HUES48 (cell line): Measurements from ENCODE around the gene BANK1.

Experiments
- H3K27ac ChIP-seq: one replicate; pipeline ENCODE4 v1.7.0; 2013; ENCODE audit warnings: low read depth, low read length, inconsistent platforms
- H3K27me3 ChIP-seq: 2 replicates; pipeline ENCODE4 v1.6.1; 2013; ENCODE audit warnings: mild to moderate bottlenecking, low read length; ENCODE audit not compliant: control insufficient read depth, insufficient read depth
- H3K36me3 ChIP-seq: 2 replicates; pipeline ENCODE4 v1.6.1; 2013; ENCODE audit warnings: low read length; ENCODE audit not compliant: control insufficient read depth, insufficient read depth
- H3K4me1 ChIP-seq: 2 replicates; pipeline ENCODE4 v1.6.1; 2013; ENCODE audit warnings: mild to moderate bottlenecking, low read length; ENCODE audit not compliant: control insufficient read depth, insufficient read depth
- H3K4me3 ChIP-seq: 2 replicates; pipeline ENCODE4 v1.5.1; 2013; ENCODE audit warnings: mild to moderate bottlenecking, low read depth, low read length
- H3K9ac ChIP-seq: 2 replicates; pipeline ENCODE4 v1.6.1; 2013; ENCODE audit warnings: mild to moderate bottlenecking, low read depth, low read length, moderate library complexity
- H3K9me3 ChIP-seq: 2 replicates; pipeline ENCODE4 v1.6.1; 2013; ENCODE audit warnings: low read length; ENCODE audit not compliant: control insufficient read depth, insufficient read depth

The BANK1 gene

GRCh38 chr4:101784957-101785356 is 5.6 kb upstream of the BANK1 start:
- Histone ChIP-seq H3K36me3 (no peaks in the 10 kb centered on the region), H3K4me1 (peaks cover 24% of the 10 kb centered on the region), H3K27me3 (no peaks in the 10 kb centered on the region), H3K9me3 (no peaks in the 10 kb centered on the region), H3K4me3 (no peak overlapping the region), H3K9ac (no peak overlapping the region), H3K27ac (no peak overlapping the region)

GRCh38 chr4:101785486-101785885 is 5.0 kb upstream of the BANK1 start:
- Histone ChIP-seq H3K36me3 (no peaks in the 10 kb centered on the region), H3K9me3 (no peaks in the 10 kb centered on the region), H3K4me1 (peaks cover 29% of the 10 kb centered on the region), H3K4me3 (no peak overlapping the region), H3K9ac (no peak overlapping the region), H3K27me3 (no peaks in the 10 kb centered on the region), H3K27ac (no peak overlapping the region)

GRCh38 chr4:101787701-101788316 is 2.7 kb upstream of the BANK1 start:
- H3K9me3 ChIP-seq: no peaks in the 10 kb centered on the region
- no peak overlapping the region for H3K27ac ChIP-seq
- peaks cover 29% of the 10 kb centered on the region for H3K4me1 ChIP-seq
- H3K9ac ChIP-seq: no peak overlapping the region
- no peaks in the 10 kb centered on the region for H3K27me3 ChIP-seq
- no peaks in the 10 kb centered on the region for H3K36me3 ChIP-seq
- H3K4me3 ChIP-seq: no peak overlapping the region; the same call in 1 of the 2 replicates

GRCh38 chr4:101791182-101791558 is 640 bp downstream of the BANK1 start:
- Histone ChIP-seq H3K9ac (peak overlapping the region; percentile 71), H3K4me1 (peaks cover 20% of the 10 kb centered on the region), H3K27ac (no peak overlapping the region), H3K27me3 (no peaks in the 10 kb centered on the region), H3K4me3 (peak overlapping the region; percentile 63), H3K9me3 (no peaks in the 10 kb centered on the region), H3K36me3 (no peaks in the 10 kb centered on the region)

GRCh38 chr4:101792056-101792590 is 1.6 kb downstream of the BANK1 start:
- no peaks in the 10 kb centered on the region for H3K9me3 ChIP-seq
- no peak overlapping the region for H3K9ac ChIP-seq
- H3K27ac ChIP-seq: no peak overlapping the region
- peaks cover 20% of the 10 kb centered on the region for H3K4me1 ChIP-seq
- no peaks in the 10 kb centered on the region for H3K36me3 ChIP-seq
- no peak overlapping the region for H3K4me3 ChIP-seq
- no peaks in the 10 kb centered on the region for H3K27me3 ChIP-seq

GRCh38 chr4:101793397-101793796 is 2.9 kb downstream of the BANK1 start:
- no peak overlapping the region for H3K9ac ChIP-seq
- H3K36me3 ChIP-seq: no peaks in the 10 kb centered on the region
- no peak overlapping the region for H3K27ac ChIP-seq
- H3K4me1 ChIP-seq: peaks cover 12% of the 10 kb centered on the region
- no peaks in the 10 kb centered on the region for H3K27me3 ChIP-seq
- no peaks in the 10 kb centered on the region for H3K9me3 ChIP-seq
- no peak overlapping the region for H3K4me3 ChIP-seq

GRCh38 chr4:101794806-101795205 is 4.3 kb downstream of the BANK1 start:
- H3K9ac ChIP-seq: no peak overlapping the region
- H3K4me3 ChIP-seq: no peak overlapping the region
- no peaks in the 10 kb centered on the region for H3K36me3 ChIP-seq
- no peaks in the 10 kb centered on the region for H3K9me3 ChIP-seq
- no peaks in the 10 kb centered on the region for H3K27me3 ChIP-seq
- H3K27ac ChIP-seq: no peak overlapping the region
- peaks cover 7% of the 10 kb centered on the region; the same call in 1 of the 2 replicates for H3K4me1 ChIP-seq

GRCh38 chr4:101795704-101796103 is 5.2 kb downstream of the BANK1 start:
- Histone ChIP-seq H3K36me3 (no peaks in the 10 kb centered on the region), H3K27me3 (no peaks in the 10 kb centered on the region), H3K4me3 (no peak overlapping the region), H3K9ac (no peak overlapping the region), H3K9me3 (no peaks in the 10 kb centered on the region), H3K4me1 (no peaks in the 10 kb centered on the region), H3K27ac (no peak overlapping the region)

GRCh38 chr4:101801958-101802357 is 11.4 kb downstream of the BANK1 start:
- H3K9me3 ChIP-seq: no peaks in the 10 kb centered on the region

GRCh38 chr4:101806914-101807313 is 16.4 kb downstream of the BANK1 start:
- H3K9ac ChIP-seq: no peak overlapping the region
- no peak overlapping the region for H3K27ac ChIP-seq
- no peaks in the 10 kb centered on the region for H3K4me1 ChIP-seq
- H3K4me3 ChIP-seq: no peak overlapping the region
- no peaks in the 10 kb centered on the region for H3K36me3 ChIP-seq
- H3K27me3 ChIP-seq: no peaks in the 10 kb centered on the region
- H3K9me3 ChIP-seq: no peaks in the 10 kb centered on the region

More at GRCh38 chr4:101801958-101802357, 11.4 kb downstream of the BANK1 start:
- H3K27ac ChIP-seq: no peak overlapping the region
- H3K9ac ChIP-seq: no peak overlapping the region
- no peaks in the 10 kb centered on the region for H3K36me3 ChIP-seq
- H3K4me3 ChIP-seq: no peak overlapping the region
- H3K27me3 ChIP-seq: no peaks in the 10 kb centered on the region
- H3K4me1 ChIP-seq: no peaks in the 10 kb centered on the region

- Histone ChIP-seq H3K4me1 (no peaks in the 10 kb centered on the region), H3K36me3 (no peaks in the 10 kb centered on the region), H3K27me3 (no peaks in the 10 kb centered on the region), H3K9me3 (no peaks in the 10 kb centered on the region), H3K27ac (no peak overlapping the region), H3K4me3 (no peak overlapping the region), H3K9ac (no peak overlapping the region)
These were observed 16.8 kb downstream of the BANK1 start for GRCh38 chr4:101807351-101807750.
